CMK (cell line): ENCODE measurements around the gene ETHE1.

Experiments used
- DNase-seq: peaks from one replicate; pipeline ENCODE4 v3.0.0-alpha.2; 2010; ENCODE audit warnings: low read depth

The ETHE1 gene

GRCh38 chr19:43526884-43527859, at the start of gene ETHE1:
ETHE1 (minus strand) TSS chr19:43527201; CDS start chr19:43527177, 24 bp downstream.
- no peak for DNase-seq

- no peak for DNase-seq
These were observed 49.2 kb upstream of the ETHE1 start for GRCh38 chr19:43575955-43576878.

GRCh38 chr19:43575156-43575950, 48.4 kb upstream of the ETHE1 start, which contains the start of the genes PINLYP and XRCC1:
PINLYP (plus strand) TSS chr19:43575801; CDS start chr19:43577192, 1,391 bp downstream.
XRCC1 (minus strand) TSS chr19:43575527; CDS start chr19:43575458, 69 bp downstream.
- DNase-seq: peak; percentile 93

GRCh38 chr19:43574424-43575155, 47.6 kb upstream of the ETHE1 start:
- DNase-seq: no peak

- DNase-seq: no peak
These were observed 45.2 kb upstream of the ETHE1 start for GRCh38 chr19:43572171-43572588.

GRCh38 chr19:43570174-43570791, 43.3 kb upstream of the ETHE1 start:
- no peak for DNase-seq

- no peak for DNase-seq
These were observed 42.7 kb upstream of the ETHE1 start for GRCh38 chr19:43569657-43570056.

GRCh38 chr19:43564800-43565199, 37.8 kb upstream of the ETHE1 start:
- DNase-seq: no peak

GRCh38 chr19:43563816-43564457, 36.9 kb upstream of the ETHE1 start:
- DNase-seq: no peak

- DNase-seq: peak; percentile 75
These were observed 35.8 kb upstream of the ETHE1 start for GRCh38 chr19:43562698-43563241.

- DNase-seq: no peak
These were observed 35.3 kb upstream of the ETHE1 start for GRCh38 chr19:43562226-43562697.

- no peak for DNase-seq
These were observed 34.4 kb upstream of the ETHE1 start for GRCh38 chr19:43561139-43561970.

GRCh38 chr19:43560687-43561086, 33.7 kb upstream of the ETHE1 start:
- DNase-seq: no peak

GRCh38 chr19:43555185-43555770, 28.3 kb upstream of the ETHE1 start:
- DNase-seq: peak; percentile 69

GRCh38 chr19:43554317-43554895, 27.4 kb upstream of the ETHE1 start:
- DNase-seq: no peak

- DNase-seq: no peak
These were observed 26.7 kb upstream of the ETHE1 start for GRCh38 chr19:43553656-43554055.

- no peak for DNase-seq
These were observed 25.6 kb upstream of the ETHE1 start for GRCh38 chr19:43552616-43553015.

GRCh38 chr19:43552198-43552450, 25.1 kb upstream of the ETHE1 start:
- no peak for DNase-seq
